HG03280 (cell line): ENCODE measurements around the gene NCR1.
"Not testable (repeated sequence)": the region's sequence is repeated elsewhere in the genome, so short reads cannot be mapped to it uniquely, and the experiment has no call there.

ENCODE experiments used
- ATAC-seq: cut with Tn5 transposase; IDR thresholded peaks from one replicate; pipeline ENCODE4 v1.9.1; 2021; ENCODE audit warnings: mild to moderate bottlenecking, moderate library complexity; ENCODE audit not compliant: unreplicated experiment

NCR1 gene

GRCh38 chr19:54905421-54905802 is 536 bp upstream of the NCR1 start:
- no peak for ATAC-seq

- ATAC-seq, result no peak
Measured at GRCh38 chr19:54906819-54907218, 871 bp downstream of the NCR1 start.

GRCh38 chr19:54907899-54908298 is 2.0 kb downstream of the NCR1 start:
- not testable (repeated sequence) for ATAC-seq

GRCh38 chr19:54916822-54917221 is 10.9 kb downstream of the NCR1 start:
- ATAC-seq, result no peak

- ATAC-seq, result no peak
Measured at GRCh38 chr19:54918499-54918898, 12.6 kb downstream of the NCR1 start.

GRCh38 chr19:54919646-54920563 is 14.0 kb downstream of the NCR1 start:
- not testable (repeated sequence) for ATAC-seq

GRCh38 chr19:54921082-54921481 is 15.1 kb downstream of the NCR1 start:
- no peak for ATAC-seq

- no peak for ATAC-seq
Measured at GRCh38 chr19:54923276-54923675, 17.3 kb downstream of the NCR1 start.

- ATAC-seq, result no peak
Measured at GRCh38 chr19:54928299-54928698, 22.4 kb downstream of the NCR1 start.

- no peak for ATAC-seq
Measured at GRCh38 chr19:54937926-54938325, 32.0 kb downstream of the NCR1 start.

- no peak for ATAC-seq
Measured at GRCh38 chr19:54938906-54939305, 33.0 kb downstream of the NCR1 start.

- ATAC-seq, result not testable (repeated sequence)
Measured at GRCh38 chr19:54939538-54939937, 33.6 kb downstream of the NCR1 start.

GRCh38 chr19:54943772-54944361 is 37.9 kb downstream of the NCR1 start:
- not testable (repeated sequence) for ATAC-seq

- ATAC-seq, result no peak
Measured at GRCh38 chr19:54947381-54947780, 41.4 kb downstream of the NCR1 start, which contains the start of gene NLRP7. TSS of gene NLRP7 (minus strand) at chr19:54947530.

GRCh38 chr19:54949412-54949811 is 43.5 kb downstream of the NCR1 start:
- ATAC-seq, result no peak

- not testable (repeated sequence) for ATAC-seq
Measured at GRCh38 chr19:54950580-54950979, 44.6 kb downstream of the NCR1 start.

- no peak for ATAC-seq
Measured at GRCh38 chr19:54952591-54953344, 46.8 kb downstream of the NCR1 start.

- ATAC-seq, result not testable (repeated sequence)
Measured at GRCh38 chr19:54953345-54953713, 47.4 kb downstream of the NCR1 start.

GRCh38 chr19:54955376-54955775 is 49.4 kb downstream of the NCR1 start:
- no peak for ATAC-seq

- ATAC-seq, result no peak
Measured at GRCh38 chr19:54959840-54960239, 53.9 kb downstream of the NCR1 start.
